ENCODE measurements around the gene LSM4.

Gene LSM4

DNA sequence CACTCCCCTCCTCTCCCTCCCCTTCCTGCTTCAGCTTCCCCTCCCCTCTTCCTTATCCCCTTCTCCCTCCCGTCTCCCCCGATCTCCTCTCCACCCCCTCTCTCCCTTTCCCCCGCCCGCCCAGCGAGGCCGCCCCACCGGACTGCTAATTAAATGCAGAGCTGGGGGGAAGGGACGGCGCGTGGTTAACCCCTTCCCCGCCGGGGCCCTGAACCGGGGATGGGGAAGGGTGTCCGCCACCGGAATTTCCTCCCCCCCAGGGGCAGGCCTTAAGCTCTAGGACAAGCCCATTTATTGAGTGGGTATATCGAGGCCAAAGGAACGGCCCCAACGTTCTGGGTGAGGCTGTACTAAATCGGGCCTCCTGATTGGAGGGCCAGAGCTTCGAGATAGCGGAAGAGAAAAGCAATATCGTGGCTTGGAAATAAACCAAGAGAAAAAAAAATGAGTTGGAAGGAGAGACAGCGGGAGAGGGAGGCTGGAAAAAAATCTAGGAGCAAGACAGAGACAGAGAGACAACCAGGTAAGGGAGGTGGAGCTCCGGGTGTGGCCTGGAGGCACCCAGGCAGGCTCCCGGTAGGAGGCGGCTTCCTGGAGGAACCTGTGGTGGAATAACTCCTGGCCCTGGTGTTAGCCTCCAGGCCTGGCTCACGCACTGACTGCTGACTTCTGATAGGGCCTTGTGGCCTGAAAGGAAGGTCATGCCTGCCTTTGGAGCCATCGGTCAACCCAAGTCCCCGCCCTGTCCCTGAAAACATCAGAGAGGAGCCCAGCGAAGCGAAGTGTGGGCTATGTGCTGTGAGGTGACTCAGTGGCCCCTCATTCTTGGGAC, 29.9 kb downstream of the LSM4 start:
- peak; percentile 57 for DNase-seq (ENCODE audit: low read depth)

DNA sequence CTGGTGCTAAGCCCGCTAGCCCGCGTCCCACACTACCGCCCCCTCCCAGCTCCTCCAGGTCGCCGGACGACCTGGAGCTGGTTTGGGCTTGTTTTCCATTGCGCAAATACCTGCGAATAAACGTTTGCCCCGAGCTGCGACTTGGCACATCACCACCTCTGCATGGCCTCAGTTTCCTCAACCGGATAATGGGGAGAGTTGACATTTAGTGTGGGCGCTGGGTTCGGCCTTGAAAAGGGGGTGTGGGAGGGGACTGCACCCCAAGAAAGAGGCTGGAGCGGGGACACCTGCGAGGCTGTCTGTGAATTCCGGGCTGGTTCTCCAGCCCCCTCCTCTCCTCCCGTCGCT, 30.4 kb downstream of the LSM4 start:
- DNase-seq (ENCODE audit: low read depth) = no peak

- DNase-seq (ENCODE audit: low read depth) = peak; percentile 55
These were observed 31.1 kb downstream of the LSM4 start for GRCh38 chr19:18291590-18292461.

GRCh38 chr19:18291019-18291524, 31.8 kb downstream of the LSM4 start:
- DNase-seq (ENCODE audit: low read depth) = no peak

- no peak for DNase-seq (ENCODE audit: low read depth)
These were observed 32.4 kb downstream of the LSM4 start for GRCh38 chr19:18290302-18291018.

GRCh38 chr19:18289471-18290301, 33.2 kb downstream of the LSM4 start:
- DNase-seq (ENCODE audit: low read depth) = no peak

DNA sequence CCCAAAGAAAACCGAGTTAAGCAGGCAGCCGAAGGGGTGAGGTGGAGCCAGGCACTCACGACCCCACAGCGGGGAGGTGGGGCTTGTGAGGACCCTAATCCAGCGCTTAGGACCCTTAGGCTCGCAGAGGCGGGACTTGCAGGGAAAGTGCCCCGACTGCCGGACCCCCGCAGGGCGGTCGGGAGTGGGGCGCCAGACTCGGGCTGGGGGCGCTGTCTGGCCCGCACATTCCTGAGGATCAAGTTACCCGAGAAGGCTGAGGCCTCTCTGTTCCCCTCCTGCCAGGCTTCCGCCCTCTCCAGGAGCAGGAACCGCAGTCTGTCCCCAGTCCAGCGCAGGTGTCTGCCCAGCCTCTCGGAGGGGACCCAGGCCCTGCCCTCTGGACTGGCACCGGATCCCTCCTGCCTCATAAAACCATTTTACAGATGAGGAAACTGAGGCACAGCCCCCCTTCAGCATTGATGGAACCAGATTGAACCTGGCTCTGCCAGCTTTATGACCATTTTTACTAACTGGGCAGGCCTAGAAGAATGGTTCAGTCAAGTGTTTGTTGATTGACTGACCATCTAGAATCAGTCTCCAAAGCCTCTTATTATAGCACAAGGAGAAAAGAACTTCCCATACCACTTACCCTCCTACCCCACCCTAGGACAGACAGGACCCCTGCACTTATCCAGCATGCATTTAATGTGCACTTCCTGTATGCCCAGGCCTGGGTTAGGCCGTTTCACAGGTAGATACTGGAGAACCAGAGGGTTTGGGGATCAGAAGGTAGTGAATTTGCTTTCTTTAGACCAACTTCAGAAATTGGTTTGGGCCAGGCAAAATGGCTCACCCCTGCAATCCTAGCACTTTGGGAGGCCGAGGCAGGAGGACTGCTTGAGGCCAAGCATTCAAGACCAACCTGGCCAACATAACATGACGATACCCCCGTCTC, 34.8 kb downstream of the LSM4 start:
- DNase-seq (ENCODE audit: low read depth) = no peak

DNA sequence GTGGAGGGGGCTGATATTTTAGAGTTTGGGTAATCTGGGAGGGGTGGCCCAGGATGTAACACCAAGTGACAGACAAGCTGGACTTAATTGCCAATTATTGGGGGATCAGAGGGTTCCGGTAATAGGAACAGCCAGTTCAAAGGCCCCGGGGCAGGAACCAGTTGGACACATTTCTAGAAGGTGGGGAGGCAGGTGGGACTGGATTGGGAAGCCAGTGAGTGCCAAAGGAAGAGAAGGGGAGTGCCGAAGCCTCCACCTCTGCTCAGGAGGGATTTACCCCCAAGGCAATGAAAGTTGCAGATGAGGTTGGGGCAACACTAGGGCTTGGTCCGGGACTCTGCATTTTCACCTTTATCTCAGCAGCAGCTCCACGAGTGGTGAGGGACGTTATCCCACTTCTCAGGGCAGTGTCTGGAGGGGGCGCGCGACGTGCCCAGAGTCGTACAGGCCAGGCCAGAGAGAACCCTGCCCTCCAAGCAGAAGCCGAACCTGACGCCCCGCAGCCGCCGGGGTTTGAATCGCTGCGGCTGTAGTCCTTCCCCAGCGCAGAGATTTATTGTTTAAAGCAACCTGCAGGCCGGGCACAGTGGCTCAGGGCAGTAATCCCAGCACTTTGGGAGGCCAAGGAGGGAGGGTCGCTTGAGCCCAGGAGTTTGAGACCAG, 35.8 kb downstream of the LSM4 start:
- DNase-seq (ENCODE audit: low read depth) = no peak

- no peak for DNase-seq (ENCODE audit: low read depth)
These were observed 38.0 kb downstream of the LSM4 start for GRCh38 chr19:18284712-18285360.

DNA sequence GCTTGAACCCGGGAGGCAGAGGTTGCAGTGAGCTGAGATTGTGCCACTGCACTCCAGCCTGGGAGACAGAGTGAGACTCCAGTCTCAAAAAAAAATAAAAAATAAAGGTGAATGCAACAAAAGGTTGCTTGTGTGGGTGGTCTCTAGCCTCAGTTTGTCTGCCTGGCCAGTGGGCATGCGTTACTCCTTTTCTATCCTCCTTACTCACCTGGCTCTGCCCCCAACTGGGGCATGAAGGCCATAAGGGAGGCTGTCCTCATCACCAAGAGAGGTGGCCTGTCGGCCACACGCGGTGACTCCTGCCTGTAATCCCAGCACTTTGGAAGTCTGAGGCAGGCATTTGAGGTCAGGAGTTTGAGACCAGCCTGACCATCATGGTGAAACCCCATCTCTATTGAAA, 39.5 kb downstream of the LSM4 start:
- DNase-seq (ENCODE audit: low read depth) = no peak

DNA sequence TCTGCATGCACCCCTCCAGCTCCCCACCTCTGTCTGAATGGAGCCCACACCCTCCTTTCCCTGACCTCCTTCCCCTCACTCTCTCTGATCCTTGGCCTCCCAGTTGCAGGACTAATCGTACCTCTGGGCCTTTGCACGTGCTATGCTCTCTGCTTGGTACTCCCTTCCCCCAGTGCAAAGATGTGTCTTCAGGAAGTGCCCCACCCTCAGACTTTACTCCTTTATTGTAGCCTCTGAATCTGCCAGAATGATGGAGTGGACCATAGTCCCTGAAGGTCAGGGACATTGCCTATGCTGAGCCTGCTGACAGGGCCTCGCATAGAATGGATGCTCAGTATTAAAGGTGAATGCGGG, 40.1 kb downstream of the LSM4 start:
- DNase-seq (ENCODE audit: low read depth) = no peak

GRCh38 chr19:18282021-18282787, 40.7 kb downstream of the LSM4 start:
- no peak for DNase-seq (ENCODE audit: low read depth)

DNA sequence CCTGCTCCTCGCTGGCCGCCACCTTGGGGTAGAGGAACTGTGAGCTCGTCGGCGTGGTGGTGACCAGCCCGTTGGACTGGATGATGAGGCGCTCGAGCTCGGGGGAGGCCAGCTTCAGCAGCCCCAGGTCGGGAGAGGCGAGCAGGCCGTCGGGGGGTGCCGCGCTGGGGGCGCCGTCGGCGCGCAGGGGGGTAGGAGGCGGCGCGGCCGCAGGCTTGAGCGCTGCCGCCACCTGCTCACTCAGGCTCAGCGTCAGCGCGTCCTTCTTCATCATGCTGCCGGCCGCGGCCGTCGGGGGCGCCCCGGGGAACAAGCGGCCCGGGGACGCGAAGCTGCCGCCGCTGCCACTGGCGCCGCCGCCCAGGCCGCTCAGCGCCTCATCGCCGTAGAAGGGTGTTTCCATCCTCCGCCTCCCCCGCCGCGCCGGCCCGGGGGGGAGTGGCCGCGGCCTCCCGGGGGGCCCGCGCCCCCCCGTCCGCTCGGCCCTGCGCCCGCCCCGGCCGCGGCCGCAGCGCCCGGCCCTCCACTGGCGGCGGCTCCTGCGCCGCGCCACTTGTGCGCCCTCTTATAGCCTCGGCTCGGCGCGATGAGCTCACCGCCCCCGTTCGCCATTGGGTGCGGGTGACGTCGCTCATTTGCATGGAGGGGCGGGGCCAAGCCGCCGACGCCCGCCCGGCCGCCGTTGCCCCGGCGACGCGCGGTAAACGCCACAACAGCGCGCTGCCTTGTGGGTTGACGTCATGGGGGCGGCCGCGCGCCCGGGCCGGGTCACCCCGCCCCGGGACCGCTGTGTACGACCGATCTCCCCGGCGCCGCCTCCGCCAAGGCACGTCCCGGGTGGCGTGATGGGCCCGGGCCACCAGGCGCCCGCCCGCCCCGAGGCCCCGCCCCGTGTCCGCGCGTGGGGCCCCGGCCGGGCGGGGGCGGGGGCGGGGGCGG, 41.5 kb downstream of the LSM4 start, which contains the start of gene JUND:
Gene JUND, minus strand, starts transcription at position 541 of the 939 bp plus-strand sequence. Its CDS starts 138 bp downstream, at position 403.
- DNase-seq (ENCODE audit: low read depth) = peak; percentile 98

DNA sequence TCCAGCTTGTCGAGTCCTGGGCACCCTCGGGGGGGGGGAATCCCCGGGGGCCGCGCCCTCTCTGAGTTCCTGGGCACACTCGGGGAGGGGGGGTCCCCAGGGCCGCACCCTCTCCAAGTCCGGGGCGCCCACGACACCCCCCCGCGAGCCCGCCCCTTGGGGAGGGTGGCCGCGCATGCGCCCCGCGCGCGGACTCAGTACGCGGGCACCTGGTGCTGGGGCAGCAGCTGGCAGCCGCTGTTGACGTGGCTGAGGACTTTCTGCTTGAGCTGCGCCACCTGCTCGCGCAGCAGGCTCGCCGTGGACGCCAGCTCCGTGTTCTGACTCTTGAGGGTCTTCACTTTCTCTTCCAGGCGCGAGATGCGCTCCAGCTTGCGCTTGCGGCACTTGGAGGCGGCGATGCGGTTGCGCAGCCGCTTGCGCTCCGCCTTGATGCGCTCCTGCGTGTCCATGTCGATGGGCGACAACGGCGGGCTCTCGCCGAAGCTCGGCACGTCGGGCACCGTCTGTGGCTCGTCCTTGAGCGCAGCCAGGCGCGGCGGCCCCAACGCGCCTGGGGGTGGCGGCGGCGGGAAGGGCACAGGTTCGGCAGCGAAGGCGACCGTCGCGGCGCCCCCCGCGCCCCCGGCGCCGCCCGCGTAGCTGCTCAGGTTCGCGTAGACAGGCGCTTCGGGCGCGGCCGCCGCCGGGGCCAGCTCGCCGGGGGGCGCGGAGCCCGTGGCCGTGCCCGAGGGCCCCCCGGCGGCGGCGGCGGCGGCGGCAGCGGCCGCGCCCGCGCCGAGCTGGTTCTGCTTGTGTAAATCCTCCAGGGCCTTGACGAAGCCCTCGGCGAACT, 42.4 kb downstream of the LSM4 start:
- DNase-seq (ENCODE audit: low read depth) = peak; percentile 50

DNA sequence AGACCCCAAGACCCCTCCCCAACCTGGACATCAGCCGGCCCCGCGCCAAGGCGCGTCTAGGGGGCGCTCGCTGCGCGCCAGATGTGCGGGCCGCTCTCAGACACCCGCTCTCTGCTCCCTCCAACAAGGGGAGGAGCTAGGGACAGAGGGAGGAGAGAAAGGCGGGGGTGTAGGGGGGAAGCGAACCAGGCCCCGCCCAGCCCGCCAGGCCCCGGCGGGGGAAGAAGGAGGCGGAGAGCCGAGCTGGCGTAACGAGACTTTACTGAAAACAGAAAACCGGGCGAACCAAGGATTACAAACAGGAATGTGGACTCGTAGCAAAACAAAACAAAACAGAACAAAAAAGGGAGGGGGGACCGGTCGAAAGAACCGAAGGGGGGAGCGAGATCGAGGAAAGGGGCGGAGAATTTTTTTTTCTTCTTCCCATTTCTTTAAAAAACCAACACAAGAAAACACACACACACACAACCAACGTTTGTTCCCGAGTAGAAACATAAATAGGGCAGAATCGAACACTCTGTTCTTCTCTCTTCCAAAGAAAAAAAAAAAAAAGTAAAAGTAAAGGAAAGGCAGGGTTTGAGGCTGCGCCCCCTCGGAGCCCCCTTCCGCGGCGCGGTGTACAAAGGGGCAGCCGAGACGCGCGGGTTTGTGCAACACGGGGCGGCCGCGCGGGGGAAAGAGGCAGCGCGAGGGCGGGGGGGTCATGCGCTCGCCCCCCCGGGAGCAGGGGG, 43.2 kb downstream of the LSM4 start:
- DNase-seq (ENCODE audit: low read depth) = peak; percentile 91

- DNase-seq (ENCODE audit: low read depth) = no peak
These were observed 43.7 kb downstream of the LSM4 start for GRCh38 chr19:18279266-18279515.
